Stromal cell of bone marrow (primary cell): ENCODE measurements around the gene SLC34A1.

Experiments used
- DNase-seq: peaks from one replicate; pipeline ENCODE4 v3.0.0-alpha.2; 2012; ENCODE audit warnings: low read depth

Gene SLC34A1

DNA sequence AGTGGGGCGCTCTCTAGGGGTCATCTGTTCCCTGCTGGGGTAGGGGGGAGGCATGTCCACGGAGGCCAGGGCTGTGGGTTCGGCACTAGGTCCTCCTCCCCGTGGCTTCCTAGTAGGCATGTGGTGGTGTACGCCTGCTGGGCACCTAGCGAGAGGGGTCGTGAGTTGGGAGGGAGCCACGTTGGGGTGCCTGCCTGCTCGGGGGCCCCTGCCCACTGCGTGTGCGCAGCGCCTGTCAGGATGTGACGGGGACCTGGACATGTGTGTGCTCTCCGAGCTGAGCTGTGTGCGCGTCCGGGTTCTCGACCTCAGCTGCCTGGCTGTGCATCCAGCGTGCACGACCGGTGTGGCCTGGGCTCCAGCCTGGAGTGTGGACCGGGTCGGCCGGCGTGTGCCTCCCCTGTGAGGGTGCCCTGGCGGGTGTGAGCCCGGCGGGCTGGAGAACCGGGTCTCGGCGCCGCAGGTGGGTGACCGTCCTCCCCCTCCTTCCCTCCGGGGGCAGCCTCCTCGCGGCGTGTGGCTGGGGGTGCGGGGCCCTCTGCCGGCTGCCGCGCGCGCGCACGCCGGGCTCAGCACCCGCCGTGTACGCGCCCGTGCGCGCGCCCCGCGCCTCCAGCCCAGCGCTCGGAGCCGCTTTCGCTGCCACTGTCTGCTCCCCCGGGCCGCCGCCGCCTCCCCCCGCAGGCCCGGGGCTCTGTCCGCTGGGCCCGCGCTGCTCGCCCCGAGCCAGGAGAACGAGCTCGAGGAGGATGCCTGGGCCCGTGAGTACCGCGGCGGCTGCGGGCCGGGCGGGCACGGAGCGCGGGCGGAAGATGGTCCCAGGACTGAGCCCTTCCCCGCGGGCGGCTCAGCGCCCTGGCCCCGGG is 62.2 kb downstream of the SLC34A1 start, which contains the start of gene PRR7:
Gene PRR7, plus strand, starts transcription at position 615 of the 866 bp plus-strand sequence. CDS start 8,254 bp downstream, outside the sequence.
- DNase-seq, result peak; percentile 44

DNA sequence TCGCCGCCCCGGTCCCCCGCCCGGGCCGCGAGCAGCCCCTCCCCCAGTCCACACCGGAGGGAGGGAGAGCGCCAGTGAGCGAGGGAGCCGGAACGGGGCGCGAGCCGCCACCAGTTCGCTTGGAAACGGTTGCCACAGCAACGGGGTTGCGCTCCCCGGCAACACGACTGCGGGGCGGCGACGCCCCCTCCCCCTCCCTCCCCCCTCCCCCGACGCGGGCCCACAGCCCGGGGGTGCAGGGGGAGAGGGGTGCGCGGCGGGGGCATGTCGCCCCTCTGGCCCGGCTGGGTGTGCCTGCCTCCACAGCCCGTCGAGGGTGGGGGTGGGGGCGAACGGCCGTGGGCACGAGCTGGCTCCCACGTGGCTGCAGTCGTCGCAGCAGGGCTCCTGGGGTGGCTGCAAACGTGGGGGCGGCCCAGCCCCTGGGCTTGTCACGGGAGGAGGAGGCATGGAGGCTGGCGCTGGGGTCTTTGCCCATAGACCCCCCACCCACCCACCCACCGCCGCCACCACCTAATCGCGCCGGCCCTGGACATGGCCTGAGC is 62.9 kb downstream of the SLC34A1 start:
- DNase-seq, result no peak

DNA sequence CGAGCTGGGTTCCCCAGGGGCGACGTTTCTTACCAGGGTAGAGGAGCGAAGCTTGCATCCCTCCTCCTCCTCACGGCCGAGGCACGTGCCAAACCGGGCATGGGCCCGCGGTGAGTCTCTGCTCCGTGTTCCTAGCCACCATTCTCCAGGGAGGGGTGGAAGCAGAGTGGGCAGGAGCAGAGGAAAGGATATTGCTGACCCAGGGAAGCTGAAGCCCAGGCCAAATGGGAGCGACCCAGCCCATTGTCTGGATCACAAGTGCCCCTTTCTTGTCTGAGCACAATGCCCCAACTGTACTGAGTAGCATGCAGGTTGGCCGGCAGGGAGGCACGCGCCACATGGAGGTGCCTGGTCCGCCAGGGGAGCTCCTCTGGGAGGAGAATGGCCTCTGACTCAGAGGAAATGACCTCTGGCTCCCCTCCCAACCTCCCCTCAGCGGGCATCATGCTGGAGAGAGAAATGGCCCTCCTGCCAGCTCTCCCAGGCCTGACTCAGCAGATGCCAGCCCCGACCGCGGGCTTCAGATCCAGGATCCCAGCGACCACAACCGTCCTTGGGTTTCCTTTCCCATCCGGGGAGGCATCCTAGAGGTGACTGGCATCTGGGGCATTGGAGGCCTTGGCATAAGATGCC is 63.5 kb downstream of the SLC34A1 start:
- peak; percentile 57 for DNase-seq
